Smooth muscle cell (in vitro differentiated cells): ENCODE data around the gene LINS1. TPM values are rescaled to one million over a fixed set of nuclear protein-coding genes. Genes with fewer than 3 reads are reported as not detected.

Experiments used
- DNase-seq: peaks from one replicate; lab custom pipeline; 2025; ENCODE audit not compliant: unreplicated experiment; lab: John Stamatoyannopoulos, UW
- H2AFZ ChIP-seq: fragments of 200-600 bp; sonication (generic); 2 replicates; pipeline ENCODE4 v1.6.0; 2016; ENCODE audit warnings: antibody characterized with exemption, low read depth, mild to moderate bottlenecking
- H3F3A ChIP-seq: fragments of 200-600 bp; sonication (generic); 2 replicates; pipeline ENCODE4 v1.6.0; 2017; ENCODE audit warnings: antibody characterized with exemption, low read depth
- H3K27ac ChIP-seq: fragments of 200-600 bp; sonication (generic); 2 replicates; pipeline ENCODE4 v1.5.1; 2016; ENCODE audit warnings: low read depth, mild to moderate bottlenecking
- H3K27me3 ChIP-seq: fragments of 200-600 bp; sonication (generic); 2 replicates; pipeline ENCODE4 v1.6.1; 2016; ENCODE audit warnings: low read depth, mild to moderate bottlenecking
- H3K36me3 ChIP-seq: fragments of 200-600 bp; sonication (generic); 2 replicates; pipeline ENCODE4 v1.5.1; 2016; ENCODE audit warnings: low read depth
- H3K4me1 ChIP-seq: fragments of 200-600 bp; sonication (generic); 2 replicates; pipeline ENCODE4 v1.5.1; 2016; ENCODE audit warnings: low read depth
- H3K4me2 ChIP-seq: fragments of 200-600 bp; sonication (generic); 2 replicates; pipeline ENCODE4 v1.6.0; 2016; ENCODE audit warnings: mild to moderate bottlenecking
- H3K4me3 ChIP-seq: fragments of 200-600 bp; sonication (generic); 2 replicates; pipeline ENCODE4 v1.5.1; 2016; ENCODE audit warnings: mild to moderate bottlenecking
- H3K79me2 ChIP-seq: fragments of 200-600 bp; sonication (generic); 2 replicates; pipeline ENCODE4 v1.6.0; 2016; ENCODE audit warnings: low read depth, mild to moderate bottlenecking
- H3K9ac ChIP-seq: fragments of 200-600 bp; sonication (generic); 2 replicates; pipeline ENCODE4 v1.6.0; 2016; ENCODE audit warnings: low read depth
- H3K9me3 ChIP-seq: fragments of 200-600 bp; sonication (generic); replicated peaks from 2 replicates; pipeline ENCODE4 v1.5.1; 2016; ENCODE audit warnings: low read depth
- H4K20me1 ChIP-seq: fragments of 200-600 bp; sonication (generic); 2 replicates; pipeline ENCODE4 v1.6.0; 2016; ENCODE audit warnings: low read depth
- CTCF ChIP-seq: fragments of 200-600 bp; sonication (generic); IDR thresholded peaks from 2 replicates; pipeline ENCODE4 v1.5.1; 2017; ENCODE audit warnings: borderline replicate concordance, mild to moderate bottlenecking, antibody characterized with exemption; ENCODE audit not compliant: insufficient read depth, poor library complexity, severe bottlenecking
- WGBS: methylation state at CpG from one replicate; pipeline ENCODE4 v1.1.7; 2016; ENCODE audit warnings: low lambda C conversion rate; 5-methylcytosine and 5-hydroxymethylcytosine counted together
- polyA plus RNA-seq: library from polyadenylated mRNA; unstranded; fragments of >200 nt; fragmentation: Nextera tagmentation; extraction: Ambion mirVana; gene quantifications from 2 replicates; pipeline ENCODE4 v1.2.1, GENCODE V29; 2016
- total RNA-seq: library from RNA; depleted of rRNA; stranded (reverse); fragments of >200 nt; gene quantifications from 2 replicates; pipeline ENCODE4 v1.2.3, GENCODE V29; 2014

Gene LINS1
- total and polyA plus RNA-seq, 2 experiments from 2014 or later: 6.0 to 9.2 TPM

GRCh38 chr15:100571592-100572167 lies 30.3 kb downstream of the LINS1 start:
- 95% methylated on average over 6 of the region's 6 CpGs for WGBS
- H3K4me3 ChIP-seq: no peak overlapping the region
- no peak for TF ChIP-seq CTCF

GRCh38 chr15:100570735-100571313 lies 31.2 kb downstream of the LINS1 start:
- peaks cover 16% of the 10 kb centered on the region for H3F3A ChIP-seq
- no peaks in the 10 kb centered on the region for H3K9me3 ChIP-seq
- peak overlapping the region; percentile 79 for H3K4me2 ChIP-seq
- no peaks in the 10 kb centered on the region for H3K79me2 ChIP-seq
- H3K27ac ChIP-seq: peak overlapping the region; percentile 93
- DNase-seq: no peak
- 94% methylated on average over 4 of the region's 4 CpGs for WGBS
- peaks cover 3% of the 10 kb centered on the region for H3K4me1 ChIP-seq
- H3K9ac ChIP-seq: no peak overlapping the region
- H3K27me3 ChIP-seq: no peaks in the 10 kb centered on the region
- TF ChIP-seq CTCF: no peak
- H2AFZ ChIP-seq: no peak overlapping the region
- H3K36me3 ChIP-seq: peaks cover 6% of the 10 kb centered on the region
- no peak overlapping the region for H3K4me3 ChIP-seq
- no peaks in the 10 kb centered on the region for H4K20me1 ChIP-seq

More at GRCh38 chr15:100571592-100572167, 30.3 kb downstream of the LINS1 start:
- Histone ChIP-seq H2AFZ (no peak overlapping the region), H3F3A (peaks cover 16% of the 10 kb centered on the region), H3K79me2 (no peaks in the 10 kb centered on the region), H3K27ac (no peak overlapping the region), H4K20me1 (no peaks in the 10 kb centered on the region), H3K9me3 (no peaks in the 10 kb centered on the region), H3K4me2 (no peak overlapping the region), H3K27me3 (no peaks in the 10 kb centered on the region), H3K4me1 (peaks cover 3% of the 10 kb centered on the region), H3K36me3 (peaks cover 6% of the 10 kb centered on the region), H3K9ac (no peak overlapping the region)
- DNase-seq: no peak

DNA sequence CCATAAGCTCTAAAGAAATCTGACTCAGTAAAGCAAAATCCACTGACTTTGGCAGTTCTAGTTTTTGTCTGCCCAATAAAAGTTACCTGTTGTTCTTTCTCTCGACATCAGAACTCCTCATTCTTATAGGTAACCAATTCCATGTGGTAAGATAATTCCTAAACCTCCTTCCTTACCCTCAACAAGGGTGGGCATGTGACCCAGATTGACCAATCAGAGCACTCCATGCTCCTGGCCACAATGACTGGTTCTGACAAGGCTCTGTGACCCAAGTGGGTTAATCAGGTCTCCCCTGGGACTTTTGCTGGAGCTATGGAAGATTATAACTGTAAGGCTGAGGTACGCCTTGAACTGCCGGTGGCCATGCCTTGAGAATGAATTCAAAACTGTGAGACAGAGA lies 31.7 kb downstream of the LINS1 start:
- H4K20me1 ChIP-seq: no peaks in the 10 kb centered on the region
- no peaks in the 10 kb centered on the region for H3K9me3 ChIP-seq
- H2AFZ ChIP-seq: no peak overlapping the region
- H3K4me1 ChIP-seq: peaks cover 3% of the 10 kb centered on the region
- no peak overlapping the region for H3K4me3 ChIP-seq
- peak overlapping the region; percentile 93 for H3K27ac ChIP-seq
- WGBS: 74% methylated on average over 3 of the region's 3 CpGs
- H3F3A ChIP-seq: peaks cover 16% of the 10 kb centered on the region
- no peaks in the 10 kb centered on the region for H3K27me3 ChIP-seq
- no peaks in the 10 kb centered on the region for H3K79me2 ChIP-seq
- TF ChIP-seq CTCF: no peak
- H3K9ac ChIP-seq: no peak overlapping the region
- no peak for DNase-seq
- H3K36me3 ChIP-seq: peaks cover 6% of the 10 kb centered on the region
- peak overlapping the region; percentile 79 for H3K4me2 ChIP-seq

- H3F3A ChIP-seq: peaks cover 21% of the 10 kb centered on the region
- H3K4me2 ChIP-seq: peak overlapping the region; percentile 79
- no peaks in the 10 kb centered on the region for H3K27me3 ChIP-seq
- H3K9me3 ChIP-seq: no peaks in the 10 kb centered on the region
- H3K79me2 ChIP-seq: no peaks in the 10 kb centered on the region
- peak overlapping the region; percentile 71 for H3K9ac ChIP-seq
- DNase-seq: no peak
- peaks cover 3% of the 10 kb centered on the region for H3K4me1 ChIP-seq
- TF ChIP-seq CTCF: no peak
- no peaks in the 10 kb centered on the region for H4K20me1 ChIP-seq
- H3K27ac ChIP-seq: peak overlapping the region; percentile 93
- peak overlapping the region; percentile 15 for H3K4me3 ChIP-seq
- peaks cover 6% of the 10 kb centered on the region for H3K36me3 ChIP-seq
- 27% methylated on average over 8 of the region's 8 CpGs for WGBS
- H2AFZ ChIP-seq: peak overlapping the region; percentile 24
These were observed 32.6 kb downstream of the LINS1 start for GRCh38 chr15:100569391-100569790.
